Activated CD8-positive, alpha-beta memory T cell treated with anti-CD3 and anti-CD28 coated beads for 36 hours (primary cell): ENCODE data around the gene GTPBP6. TPM values are rescaled to one million over a fixed set of nuclear protein-coding genes. Genes with fewer than 3 reads are reported as not detected.
"Not testable (repeated sequence)": the region's sequence is repeated elsewhere in the genome, so short reads cannot be mapped to it uniquely, and the experiment has no call there.

Experiments used
- CTCF ChIA-PET: fragments of 350-600 bp; sonication (Branson Sonifier 250); formaldehyde crosslinking; loops from one replicate; lab custom pipeline; 2021; ENCODE audit warnings: antibody characterized with exemption; lab: Charles Lee
- POLR2A ChIA-PET: fragments of 350-600 bp; sonication (Branson Sonifier 250); formaldehyde crosslinking; loops from one replicate; lab custom pipeline; 2021; ENCODE audit warnings: antibody characterized with exemption; lab: Charles Lee
- total RNA-seq, 2 experiments: library from RNA; stranded (reverse); gene quantifications; one replicate each; pipeline ENCODE4 v1.2.3, GENCODE V29; 2021

The GTPBP6 gene
- total RNA-seq, 2 experiments from 2014 or later = 72.6 to 76.1 TPM

DNA sequence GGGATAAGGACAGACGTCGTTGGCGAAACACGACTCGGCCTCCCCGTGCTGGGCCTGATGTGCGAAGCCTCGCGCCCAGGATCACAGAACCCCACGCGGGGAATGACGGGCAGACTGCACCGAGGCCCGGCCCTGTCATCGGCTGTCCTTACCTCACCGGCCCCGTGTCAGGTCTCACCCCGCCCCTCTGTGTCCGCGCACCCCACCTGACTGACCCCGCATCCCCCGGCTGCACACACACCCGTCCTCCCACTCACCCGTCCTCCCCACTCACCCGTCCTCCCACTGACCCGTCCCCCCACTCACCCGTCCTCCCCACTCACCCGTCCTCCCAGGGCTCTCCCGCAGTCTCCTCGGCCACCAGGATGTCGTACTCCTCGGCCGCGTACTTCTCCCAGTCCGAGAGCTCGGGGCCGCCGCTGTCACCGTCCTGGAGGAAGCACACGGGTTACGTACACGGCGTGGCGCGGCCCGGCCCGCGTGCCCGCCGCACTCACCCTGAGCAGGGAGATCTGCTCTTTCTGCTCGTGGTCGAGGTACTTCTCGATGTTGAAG lies 19.8 kb upstream of the GTPBP6 start:
- ChIA-PET POLR2A (no interaction called here), CTCF (no interaction called here)

DNA sequence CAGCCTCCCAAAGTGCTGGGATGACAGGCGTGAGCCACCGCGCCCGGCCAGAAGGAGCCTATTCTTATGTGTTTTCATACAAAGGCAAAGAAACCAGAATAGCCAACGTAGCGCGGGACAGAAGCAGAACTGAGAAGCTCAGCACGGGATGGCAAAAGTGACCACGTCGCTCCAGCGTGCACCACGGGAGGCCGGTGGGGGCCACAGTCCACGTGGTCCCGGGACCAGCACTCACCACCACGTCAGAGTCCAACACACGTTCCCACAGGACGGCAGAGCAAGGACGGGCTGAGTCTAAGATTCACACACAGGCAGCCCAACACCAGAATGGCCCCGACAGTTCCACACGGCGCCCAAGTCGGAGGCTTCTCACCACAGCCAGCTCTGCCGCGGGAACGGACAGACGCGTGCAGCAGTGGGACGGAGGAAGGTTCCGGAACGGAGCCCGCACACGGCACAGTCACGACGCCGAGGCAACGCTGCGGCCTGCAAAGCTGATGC lies 18.8 kb upstream of the GTPBP6 start:
- ChIA-PET CTCF (no interaction called here), POLR2A (no interaction called here)

DNA sequence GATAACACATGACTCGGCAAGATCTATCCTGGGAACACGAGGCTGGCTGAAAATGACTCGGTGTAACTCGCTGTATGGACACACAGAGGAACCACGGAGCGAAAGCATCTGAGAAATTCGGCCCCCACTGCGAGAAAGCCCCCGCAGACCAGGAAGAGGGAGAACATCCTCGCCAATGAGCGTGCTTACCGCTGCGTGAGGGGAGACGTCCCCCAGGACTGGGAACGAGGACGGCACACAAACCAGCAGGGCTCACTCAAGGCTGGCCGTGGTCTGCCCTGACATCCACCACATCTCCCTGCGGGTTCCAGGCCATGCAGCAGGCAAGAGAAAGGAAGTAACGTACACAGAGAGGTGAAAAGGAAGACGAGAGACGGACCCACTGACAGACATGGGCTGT lies 17.6 kb upstream of the GTPBP6 start:
- CTCF ChIA-PET = no interaction called here
- POLR2A ChIA-PET = no interaction called here

DNA sequence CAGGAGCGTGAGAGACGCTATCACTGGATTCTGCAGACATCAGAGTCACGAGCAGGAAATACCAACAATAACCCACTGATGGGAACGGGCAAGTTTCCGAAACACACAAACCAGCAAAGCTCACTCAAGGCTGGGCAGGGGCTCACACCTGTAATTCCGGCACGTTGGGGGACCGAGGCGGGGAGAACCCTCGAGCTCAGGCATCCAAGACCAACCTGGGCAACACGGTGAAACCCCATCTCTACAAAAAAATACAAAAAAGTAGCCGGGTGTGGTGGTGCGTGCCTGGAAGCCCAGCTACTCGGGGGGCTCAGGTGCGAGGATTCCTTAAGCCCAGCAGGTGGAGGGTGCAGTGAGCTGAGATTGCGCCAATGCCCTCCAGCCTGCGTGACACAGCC lies 17.2 kb upstream of the GTPBP6 start:
- ChIA-PET POLR2A (no interaction called here), CTCF (no interaction called here)

DNA sequence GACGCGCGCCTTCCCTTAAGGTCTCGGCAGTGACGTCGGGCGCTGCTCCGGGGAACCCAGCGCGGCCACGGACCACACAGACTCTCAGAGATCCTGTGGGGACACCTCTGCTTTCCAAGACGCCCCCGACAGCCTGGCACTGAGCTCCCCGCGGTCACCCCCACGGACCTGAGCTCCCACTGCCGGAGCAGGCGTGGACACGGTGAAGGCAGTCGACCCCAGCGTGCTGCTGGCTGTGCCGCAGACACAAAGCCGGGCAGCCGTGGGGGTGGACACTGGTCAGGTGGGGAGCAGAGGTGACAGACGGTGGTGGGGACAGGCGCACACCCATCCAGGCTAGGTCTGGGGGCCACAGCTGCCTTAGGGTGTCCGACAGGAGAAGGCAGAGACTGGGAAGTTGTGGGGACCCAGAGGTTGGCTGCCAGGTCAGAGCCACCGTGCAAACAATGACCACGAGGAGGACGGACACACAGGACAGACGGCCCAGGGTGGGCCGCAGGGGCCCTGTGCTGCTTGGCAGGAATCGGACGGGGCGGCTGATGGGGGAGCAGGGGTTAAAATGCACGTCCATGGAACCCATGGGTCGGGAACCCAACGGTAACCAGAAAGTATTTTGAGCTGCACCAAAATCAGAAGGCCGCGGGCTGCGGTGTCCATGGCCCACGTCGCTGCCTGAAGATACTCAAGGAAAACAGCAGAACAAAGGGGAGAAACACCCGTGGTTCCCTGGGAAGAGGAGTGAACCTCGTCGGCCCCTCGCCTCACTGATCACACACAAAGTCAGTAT lies 16.6 kb upstream of the GTPBP6 start:
- ChIA-PET CTCF (no interaction called here), POLR2A (no interaction called here)

DNA sequence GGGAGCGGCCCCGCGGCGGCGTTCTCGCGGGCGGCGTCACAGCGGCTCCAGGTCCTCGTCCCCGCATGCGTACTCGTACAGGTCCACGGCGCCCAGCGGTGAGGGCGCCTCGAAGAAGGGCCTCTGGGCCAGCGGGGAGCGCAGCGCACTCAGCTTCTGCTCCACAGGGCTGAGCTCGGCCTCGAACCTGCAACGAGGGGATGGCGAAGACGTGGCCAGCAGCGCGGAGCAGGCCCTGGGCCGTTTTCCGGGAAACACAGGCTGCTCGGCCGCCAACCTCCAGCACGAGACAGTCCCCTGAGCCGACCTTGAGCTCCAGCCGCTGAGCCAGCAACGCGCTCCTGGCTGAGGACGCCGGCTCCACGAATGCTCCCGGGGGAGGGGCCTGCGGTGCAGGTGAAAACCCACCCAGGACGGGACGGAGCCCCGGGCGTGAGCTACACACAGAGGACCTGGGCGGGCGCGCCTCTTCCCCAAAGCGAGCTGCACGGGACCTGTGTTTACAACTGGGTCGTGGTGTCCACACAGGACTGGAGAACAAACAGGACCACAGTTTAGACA lies 15.8 kb upstream of the GTPBP6 start:
- CTCF ChIA-PET = no interaction called here
- POLR2A ChIA-PET = no interaction called here

DNA sequence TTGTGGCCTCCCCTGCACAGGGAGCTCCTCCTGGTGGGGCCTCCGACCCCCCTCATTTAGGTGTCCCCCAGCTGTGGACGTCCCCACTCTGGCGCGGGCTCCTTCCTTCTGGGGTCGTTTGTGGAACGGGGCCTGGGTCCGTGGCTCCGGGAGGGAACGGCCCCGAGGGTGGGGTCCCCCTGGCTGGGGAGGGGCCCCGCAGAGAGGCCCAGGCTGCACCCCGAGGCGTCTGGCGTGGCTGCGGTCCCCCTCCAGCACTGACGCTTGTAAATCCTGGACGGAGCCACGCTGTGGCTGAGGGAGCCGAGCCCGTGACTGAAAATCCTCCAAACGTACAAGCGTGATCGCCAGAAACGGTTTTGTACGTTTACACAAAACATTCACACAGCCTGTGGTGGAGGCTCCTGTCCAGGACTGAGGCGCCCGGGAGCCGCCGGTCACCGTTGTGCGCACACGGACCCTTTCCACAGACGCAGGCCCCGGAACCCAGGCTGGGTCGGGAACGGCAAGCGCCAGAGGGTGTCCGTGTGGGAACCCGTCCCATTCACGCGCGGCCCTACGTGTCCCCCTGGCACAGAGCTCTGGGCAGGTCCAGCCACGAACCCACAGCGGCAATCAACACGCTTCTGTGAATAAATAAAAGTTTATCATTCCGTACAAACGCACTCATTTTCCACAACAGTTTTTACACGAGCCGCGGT lies 15.2 kb upstream of the GTPBP6 start:
- ChIA-PET CTCF (no interaction called here), POLR2A (no interaction called here)

DNA sequence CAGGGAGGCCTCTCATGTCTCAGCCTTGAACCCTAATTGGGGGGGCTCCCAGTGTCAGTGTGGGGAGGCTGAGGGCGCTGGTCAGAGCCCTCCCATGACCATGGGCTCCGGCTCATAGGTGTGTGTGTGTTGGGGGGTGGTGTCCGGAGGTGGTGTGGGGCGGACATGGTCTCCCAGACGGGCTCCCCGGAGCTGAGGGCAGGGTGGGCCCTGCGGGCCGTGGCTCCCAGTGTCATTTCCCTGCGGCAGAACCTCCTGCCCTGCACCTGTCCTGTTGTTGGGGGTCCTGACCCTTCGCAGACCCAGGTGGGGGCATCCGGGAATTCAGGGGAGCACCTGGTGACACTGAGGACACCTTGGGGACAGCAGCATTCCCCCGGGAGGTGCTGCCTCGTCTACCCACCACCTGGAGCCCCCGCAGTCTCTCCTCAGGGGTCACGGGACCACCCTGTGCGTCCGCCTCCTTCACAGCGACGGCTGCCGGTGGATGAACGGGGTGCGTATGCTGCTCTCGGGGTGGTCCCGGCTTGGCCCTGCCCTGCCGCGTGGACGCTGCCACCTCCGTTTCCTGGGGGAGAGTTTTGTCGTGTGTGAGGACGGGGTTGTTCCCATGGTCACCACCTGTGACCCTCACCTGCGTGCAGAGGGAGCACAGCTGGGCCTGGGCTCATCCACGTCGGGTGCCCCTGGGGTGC lies 14.5 kb upstream of the GTPBP6 start:
- POLR2A ChIA-PET = no interaction called here
- CTCF ChIA-PET = no interaction called here

DNA sequence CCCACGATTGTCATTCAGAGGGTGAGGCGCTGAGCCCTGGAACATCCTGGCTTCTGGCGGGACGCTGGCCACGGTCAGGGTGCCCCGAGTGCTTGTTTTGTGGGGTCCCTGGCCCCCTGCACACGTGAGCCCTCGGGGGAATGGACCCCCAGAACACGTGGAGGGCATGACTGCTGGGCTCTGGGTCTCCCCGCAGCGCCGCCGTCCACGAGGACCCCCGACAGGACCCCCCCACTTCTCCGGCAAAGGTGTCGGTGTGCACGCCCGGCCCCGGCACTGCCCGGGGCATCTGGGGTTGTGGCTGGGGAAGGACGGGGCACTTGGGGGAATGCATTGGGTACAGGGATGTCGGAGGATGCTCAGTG lies 13.9 kb upstream of the GTPBP6 start:
- POLR2A ChIA-PET = no interaction called here
- CTCF ChIA-PET = no interaction called here

DNA sequence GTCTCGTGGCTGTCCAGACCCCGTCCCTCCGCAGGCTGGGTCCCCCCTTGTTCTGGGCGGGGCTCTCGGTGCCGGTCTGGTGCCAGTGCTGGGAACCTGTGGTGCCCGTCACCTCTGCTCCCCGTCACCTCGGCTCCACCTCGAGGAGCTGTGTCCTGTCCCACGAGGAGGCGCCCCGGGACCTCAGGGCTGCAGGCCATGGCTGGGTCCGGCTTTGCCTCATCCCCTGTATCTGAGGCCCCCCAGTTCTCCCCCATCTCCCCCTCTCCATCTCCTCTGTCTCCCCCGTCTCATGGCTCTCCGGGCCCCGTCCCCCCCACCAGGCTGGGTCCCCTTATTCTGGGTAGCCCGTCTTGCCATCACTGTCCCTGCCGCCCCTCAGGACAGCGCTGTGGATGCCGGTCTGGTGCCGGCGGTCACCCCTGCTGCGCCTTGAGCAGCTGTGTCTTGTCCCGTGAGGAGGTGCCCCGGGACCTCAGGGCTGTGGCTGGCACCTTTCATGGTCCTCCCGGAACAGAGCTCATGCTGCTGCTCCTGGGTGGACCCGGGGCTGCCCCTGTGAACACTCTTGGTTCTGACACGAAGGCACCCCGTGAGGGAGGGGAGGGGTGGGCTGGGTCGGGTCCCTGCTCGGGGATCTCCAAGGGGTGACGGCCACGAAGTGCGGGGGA lies 13.4 kb upstream of the GTPBP6 start:
- POLR2A ChIA-PET = no interaction called here
- CTCF ChIA-PET = no interaction called here

DNA sequence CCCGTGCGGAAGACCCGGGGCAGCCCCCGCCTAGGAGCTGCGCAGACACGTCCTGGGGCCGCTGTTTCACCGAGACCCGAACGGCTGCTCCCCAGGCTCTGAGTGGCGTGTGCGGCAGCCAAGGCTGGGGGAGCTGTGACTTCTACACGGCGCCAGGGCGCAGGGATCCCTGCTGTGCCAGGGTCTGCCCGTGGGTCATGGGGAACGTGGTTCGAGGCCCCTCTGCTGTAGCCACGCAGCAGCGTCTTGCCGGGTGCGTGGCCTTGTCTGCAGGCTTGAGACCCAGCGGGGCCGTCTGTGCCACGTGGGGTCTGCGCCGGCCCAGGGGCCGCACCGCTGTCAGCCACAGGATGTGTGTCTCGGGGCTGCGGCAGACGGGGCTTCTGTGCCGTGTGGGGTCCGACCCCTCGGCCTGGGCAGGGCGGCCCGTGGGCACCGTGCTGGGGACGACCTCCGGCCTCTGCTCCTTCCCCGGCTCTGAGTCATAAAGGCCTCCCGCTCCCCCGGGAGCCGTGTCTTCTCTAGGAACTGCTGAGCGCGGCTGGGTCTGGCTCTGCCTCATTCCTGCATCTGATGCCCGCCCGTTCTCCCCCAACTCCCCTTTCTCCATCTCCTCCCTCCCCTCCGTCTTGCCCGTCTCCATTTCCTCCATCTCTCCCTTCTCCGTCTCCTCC lies 12.7 kb upstream of the GTPBP6 start:
- POLR2A ChIA-PET = no interaction called here
- CTCF ChIA-PET = no interaction called here

DNA sequence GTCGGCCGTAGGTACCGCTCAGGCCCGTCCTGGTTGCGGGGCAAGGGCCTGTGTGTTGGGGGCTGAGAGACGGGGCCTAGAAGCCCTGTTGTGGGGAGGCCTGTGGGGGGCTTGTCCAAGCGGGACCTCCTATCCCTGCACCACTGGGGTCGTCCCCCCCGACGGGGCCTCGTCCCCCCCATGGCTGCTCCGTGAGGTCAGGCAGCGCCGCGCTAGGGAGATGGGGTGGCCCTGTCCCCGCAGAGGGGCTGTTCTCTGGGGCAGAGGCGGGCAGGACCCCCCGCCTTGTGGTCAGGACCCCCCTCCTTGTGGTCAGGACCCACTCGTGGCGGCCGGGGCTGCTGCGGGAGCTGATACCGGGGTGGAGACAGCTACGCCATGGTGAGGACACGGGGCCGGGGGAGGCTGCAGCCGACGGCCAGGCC lies 12.1 kb upstream of the GTPBP6 start:
- ChIA-PET CTCF (no interaction called here), POLR2A (no interaction called here)

DNA sequence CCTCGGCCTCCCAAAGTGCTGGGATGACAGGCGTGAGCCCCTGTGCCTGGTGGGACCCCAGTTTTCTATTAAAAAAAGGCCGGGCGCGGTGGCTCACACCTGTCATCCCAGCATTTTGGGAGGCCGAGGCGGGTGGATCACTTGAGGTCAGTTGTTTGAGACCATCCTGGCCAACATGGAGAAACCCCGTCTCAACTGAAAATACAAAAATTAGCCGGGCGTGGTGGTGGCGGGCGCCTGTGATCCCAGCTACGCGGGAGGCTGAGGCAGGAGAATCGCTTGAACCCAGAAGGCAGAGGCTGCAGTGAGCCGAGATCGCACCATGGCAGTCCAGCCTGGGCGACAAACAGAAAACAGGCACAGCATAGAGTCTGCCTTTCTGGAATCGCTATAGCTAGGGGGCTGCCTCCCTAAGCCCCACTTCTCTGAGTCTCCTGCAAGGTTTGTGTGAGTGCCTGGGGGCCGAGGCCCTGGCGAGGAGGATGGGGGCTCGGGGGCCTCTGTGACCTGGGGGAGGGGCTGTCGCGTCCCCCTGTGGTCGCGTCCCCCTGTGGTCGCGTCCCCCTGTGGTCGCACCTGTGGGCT lies 11.6 kb upstream of the GTPBP6 start:
- CTCF ChIA-PET, POLR2A ChIA-PET: not testable (repeated sequence)

DNA sequence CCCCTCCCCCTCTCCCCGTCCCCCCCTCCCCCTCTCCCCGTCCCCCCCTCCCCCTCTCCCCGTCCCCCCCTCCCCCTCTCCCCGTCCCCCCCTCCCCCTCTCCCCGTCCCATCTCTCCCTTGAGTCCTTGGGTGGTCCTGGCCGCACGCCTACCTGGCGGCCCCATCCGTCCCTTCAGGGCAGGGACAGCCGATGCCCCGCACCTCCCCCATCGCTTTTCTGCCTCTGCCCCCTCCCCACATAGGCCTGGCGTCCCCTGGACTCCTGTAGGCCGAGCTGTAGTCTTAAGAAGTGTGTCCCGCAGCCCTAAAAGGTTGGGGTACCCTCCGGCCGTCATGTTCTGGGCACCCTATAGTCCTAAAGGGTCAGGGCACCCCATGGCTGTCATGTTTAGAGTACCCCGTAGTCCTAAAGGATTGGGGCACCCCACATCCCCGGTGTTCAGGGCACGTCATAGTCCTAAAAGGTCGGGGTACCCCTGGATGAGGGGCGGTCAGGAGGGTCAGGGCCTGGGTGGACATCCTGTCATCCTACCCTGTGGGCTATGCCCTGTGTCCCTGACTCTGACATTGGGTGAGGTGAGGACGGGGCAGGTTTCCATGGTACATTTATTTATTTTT lies 10.8 kb upstream of the GTPBP6 start:
- POLR2A ChIA-PET = no interaction called here
- CTCF ChIA-PET = no interaction called here

DNA sequence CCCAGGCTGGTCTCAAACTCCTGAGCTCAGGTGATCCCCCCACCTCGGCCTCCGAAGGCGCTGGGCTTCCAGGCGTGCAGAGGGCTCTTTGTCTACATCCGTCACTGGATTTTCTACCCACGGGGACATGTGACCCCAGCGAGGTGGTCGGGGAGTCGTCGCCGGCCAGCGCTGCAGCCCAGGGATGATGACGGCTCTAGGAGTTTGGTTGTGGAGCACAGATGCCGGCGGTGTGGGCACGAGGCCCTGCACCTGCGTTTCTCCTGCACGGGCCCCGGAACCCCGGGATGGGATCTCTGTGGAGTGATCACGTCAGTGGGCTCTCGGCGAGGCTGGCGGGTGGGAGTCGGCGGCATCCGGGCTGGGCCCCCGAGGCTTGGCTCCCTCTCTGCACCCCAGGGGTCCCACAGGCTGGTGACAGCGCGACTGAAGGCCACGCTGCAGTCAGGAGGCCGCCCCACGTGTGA lies 9.1 kb upstream of the GTPBP6 start:
- ChIA-PET CTCF (no interaction called here), POLR2A (no interaction called here)

DNA sequence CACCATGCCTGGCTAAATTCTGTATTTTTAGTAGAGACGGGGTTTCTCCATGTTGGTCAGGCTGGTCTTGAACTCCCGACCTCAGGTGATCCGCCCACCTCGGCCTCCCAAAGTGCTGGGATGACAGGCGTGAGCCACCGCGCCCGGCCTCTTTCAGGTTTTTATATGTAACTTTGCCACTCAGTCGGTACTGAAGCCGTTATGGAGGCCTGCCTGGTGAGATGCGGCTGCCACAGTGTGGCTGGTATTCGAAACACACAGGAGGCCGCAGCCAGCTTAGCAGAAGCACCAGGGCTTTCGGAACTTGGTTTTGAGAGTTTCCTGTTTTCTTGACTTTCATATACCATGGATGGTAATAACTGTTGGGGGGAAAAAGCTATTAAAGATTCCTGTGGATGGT lies 6.1 kb upstream of the GTPBP6 start:
- POLR2A ChIA-PET, CTCF ChIA-PET: not testable (repeated sequence)

DNA sequence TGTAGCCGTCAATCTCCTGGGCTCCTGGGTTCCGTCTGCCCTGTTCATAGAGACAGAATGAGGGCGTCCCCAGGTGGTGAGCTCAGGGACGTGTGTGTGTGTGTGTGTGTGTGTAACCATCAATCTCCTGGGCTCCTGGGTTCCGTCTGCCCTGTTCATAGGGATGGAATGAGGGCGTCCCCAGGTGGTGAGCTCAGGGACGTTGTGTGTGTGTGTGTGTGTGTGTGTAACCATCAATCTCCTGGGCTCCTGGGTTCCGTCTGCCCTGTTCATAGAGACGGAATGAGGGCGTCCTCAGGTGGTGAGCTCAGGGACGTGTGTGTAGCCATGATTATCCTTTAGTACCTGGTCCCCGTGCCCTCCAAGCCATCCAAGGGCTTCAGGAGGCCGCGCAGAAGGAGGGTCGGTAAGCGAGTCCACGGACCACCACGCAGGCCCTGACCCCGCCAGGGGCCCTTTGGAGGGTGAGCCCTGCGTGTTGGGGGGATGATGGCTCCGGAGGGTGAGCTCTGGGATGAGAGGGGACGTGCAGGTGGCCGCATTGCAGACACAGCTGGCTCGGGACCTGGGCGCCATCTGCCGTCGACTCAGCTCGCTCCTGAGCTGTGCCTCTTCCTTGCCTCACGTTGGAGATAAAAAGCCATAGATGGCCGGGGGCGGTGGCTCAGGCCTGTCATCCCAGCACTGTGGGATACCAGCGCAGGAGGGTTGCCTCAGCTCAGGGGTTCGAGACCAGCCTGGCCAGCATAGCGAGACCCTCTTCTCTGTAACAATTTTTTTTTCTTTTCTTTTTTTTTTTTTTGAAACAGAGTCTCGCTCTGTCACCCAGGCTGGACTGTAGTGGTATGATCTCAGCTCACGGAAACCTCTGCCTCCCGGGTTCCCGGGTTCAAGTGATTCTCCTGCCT lies 5.4 kb upstream of the GTPBP6 start:
- POLR2A ChIA-PET = no interaction called here
- CTCF ChIA-PET = no interaction called here
